ENCODE data around the gene PLXNA4.

PLXNA4 gene

GRCh38 chr7:132469264-132469663 is 107.0 kb downstream of the PLXNA4 start:
- ChIA-PET CTCF (interaction anchor here (0.5 kb wide), 1 partner anchor 110 kb away, joined by 3 read pairs; no protein-coding TSS in a partner anchor), POLR2A (interaction anchor here (0.5 kb wide), 1 partner anchor 9 kb away, joined by 3 read pairs; no protein-coding TSS in a partner anchor)
- no peak for DNase-seq (ENCODE audit: extremely low spot score)

GRCh38 chr7:132466367-132466766 is 109.9 kb downstream of the PLXNA4 start:
- no peak for DNase-seq (ENCODE audit: extremely low spot score)
- CTCF ChIA-PET, result no interaction called here

More at GRCh38 chr7:132469264-132469663, 107.0 kb downstream of the PLXNA4 start:
- TF ChIP-seq TARDBP (IDR thresholded peaks at IDR 0.05), result no peak
- TF ChIP-seq L3MBTL2 (conservative IDR thresholded peaks at IDR 0.05), result no peak
- TF ChIP-seq PKNOX1 (IDR thresholded peaks at IDR 0.05), result no peak
- no peak for TF ChIP-seq NFRKB (IDR thresholded peaks at IDR 0.05)
- no peak for TF ChIP-seq BHLHE40 (IDR thresholded peaks at IDR 0.05; ENCODE audit: borderline replicate concordance)
- TF ChIP-seq FOXA1 (IDR thresholded peaks at IDR 0.05), result no peak
- TF ChIP-seq LEF1 (IDR thresholded peaks at IDR 0.05; ENCODE audit: borderline replicate concordance), result no peak
- TF ChIP-seq CTBP1 (IDR thresholded peaks at IDR 0.05; ENCODE audit: borderline replicate concordance), result no peak
- TF ChIP-seq SUZ12 (IDR thresholded peaks at IDR 0.05), result no peak
- TF ChIP-seq SP1 (IDR thresholded peaks at IDR 0.05), result no peak
- no peak for TF ChIP-seq FOXM1 (IDR thresholded peaks at IDR 0.05; ENCODE audit: borderline replicate concordance)
- TF ChIP-seq ZNF384 (IDR thresholded peaks at IDR 0.05), result no peak
- no peak for TF ChIP-seq ELF4 (IDR thresholded peaks at IDR 0.05)
- TF ChIP-seq FOXK2 (IDR thresholded peaks at IDR 0.05), result no peak
- no peak for TF ChIP-seq HDGF (IDR thresholded peaks at IDR 0.05; ENCODE audit: borderline replicate concordance)
- TF ChIP-seq ARNT (IDR thresholded peaks at IDR 0.05), result no peak

DNA sequence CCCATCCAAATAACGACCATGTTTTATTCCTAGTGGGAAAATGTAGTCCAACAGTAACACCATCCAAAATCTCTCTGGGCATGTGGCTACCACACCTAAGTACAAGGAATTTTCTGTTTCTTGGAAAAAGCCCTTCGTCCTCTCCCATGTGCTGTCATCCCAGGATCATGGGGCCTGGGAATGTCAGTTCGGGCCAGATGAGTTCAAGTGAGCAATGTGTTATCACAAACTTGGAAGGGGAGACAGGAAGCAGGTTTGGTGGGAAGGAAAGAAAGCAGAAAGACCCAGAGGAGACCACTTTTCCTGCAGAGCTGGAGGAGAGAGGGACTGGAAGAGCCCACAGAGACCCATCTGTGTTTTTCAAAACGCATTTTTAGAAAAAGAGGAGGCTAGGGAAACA is 110.8 kb downstream of the PLXNA4 start:
- TF ChIP-seq FOXA1 (IDR thresholded peaks at IDR 0.05) (no peak), FOXM1 (IDR thresholded peaks at IDR 0.05; ENCODE audit: borderline replicate concordance) (no peak), PKNOX1 (IDR thresholded peaks at IDR 0.05) (no peak), SP1 (IDR thresholded peaks at IDR 0.05) (no peak), NFRKB (IDR thresholded peaks at IDR 0.05) (no peak), CTBP1 (IDR thresholded peaks at IDR 0.05; ENCODE audit: borderline replicate concordance) (no peak), BHLHE40 (IDR thresholded peaks at IDR 0.05; ENCODE audit: borderline replicate concordance) (no peak), SUZ12 (IDR thresholded peaks at IDR 0.05) (no peak), ELF4 (IDR thresholded peaks at IDR 0.05) (no peak), ARNT (IDR thresholded peaks at IDR 0.05) (no peak), TARDBP (IDR thresholded peaks at IDR 0.05) (no peak), LEF1 (IDR thresholded peaks at IDR 0.05; ENCODE audit: borderline replicate concordance) (no peak), L3MBTL2 (conservative IDR thresholded peaks at IDR 0.05) (no peak), FOXK2 (IDR thresholded peaks at IDR 0.05) (no peak)
- ChIA-PET POLR2A (no interaction called here), CTCF (no interaction called here)
- DNase-seq (ENCODE audit: extremely low spot score), result no peak

More at GRCh38 chr7:132466367-132466766, 109.9 kb downstream of the PLXNA4 start:
- POLR2A ChIA-PET, result interaction anchor here (1.2 kb wide), 1 partner anchor 56 kb away, joined by 3 read pairs; no protein-coding TSS in a partner anchor
- TF ChIP-seq ARNT (IDR thresholded peaks at IDR 0.05) (no peak), FOXA1 (IDR thresholded peaks at IDR 0.05) (no peak), NFRKB (IDR thresholded peaks at IDR 0.05) (no peak), ZNF384 (IDR thresholded peaks at IDR 0.05) (no peak), CTBP1 (IDR thresholded peaks at IDR 0.05; ENCODE audit: borderline replicate concordance) (no peak), TARDBP (IDR thresholded peaks at IDR 0.05) (no peak), LEF1 (IDR thresholded peaks at IDR 0.05; ENCODE audit: borderline replicate concordance) (no peak), FOXM1 (IDR thresholded peaks at IDR 0.05; ENCODE audit: borderline replicate concordance) (no peak), FOXK2 (IDR thresholded peaks at IDR 0.05) (no peak), ELF4 (IDR thresholded peaks at IDR 0.05) (no peak), PKNOX1 (IDR thresholded peaks at IDR 0.05) (no peak), SUZ12 (IDR thresholded peaks at IDR 0.05) (no peak), L3MBTL2 (conservative IDR thresholded peaks at IDR 0.05) (no peak), BHLHE40 (IDR thresholded peaks at IDR 0.05; ENCODE audit: borderline replicate concordance) (no peak), SP1 (IDR thresholded peaks at IDR 0.05) (no peak), HDGF (IDR thresholded peaks at IDR 0.05; ENCODE audit: borderline replicate concordance) (no peak)

- DNase-seq (ENCODE audit: extremely low spot score), result no peak
- no peak for TF ChIP-seq SP1 (IDR thresholded peaks at IDR 0.05)
- no peak for TF ChIP-seq TARDBP (IDR thresholded peaks at IDR 0.05)
- TF ChIP-seq SUZ12 (IDR thresholded peaks at IDR 0.05), result no peak
- no peak for TF ChIP-seq L3MBTL2 (conservative IDR thresholded peaks at IDR 0.05)
- no peak for TF ChIP-seq BHLHE40 (IDR thresholded peaks at IDR 0.05; ENCODE audit: borderline replicate concordance)
- no peak for TF ChIP-seq NFRKB (IDR thresholded peaks at IDR 0.05)
- TF ChIP-seq ELF4 (IDR thresholded peaks at IDR 0.05), result no peak
- no peak for TF ChIP-seq FOXA1 (IDR thresholded peaks at IDR 0.05)
- TF ChIP-seq HDGF (IDR thresholded peaks at IDR 0.05; ENCODE audit: borderline replicate concordance), result no peak
- TF ChIP-seq PKNOX1 (IDR thresholded peaks at IDR 0.05), result no peak
- TF ChIP-seq LEF1 (IDR thresholded peaks at IDR 0.05; ENCODE audit: borderline replicate concordance), result no peak
- no peak for TF ChIP-seq FOXM1 (IDR thresholded peaks at IDR 0.05; ENCODE audit: borderline replicate concordance)
- no peak for TF ChIP-seq CTBP1 (IDR thresholded peaks at IDR 0.05; ENCODE audit: borderline replicate concordance)
- TF ChIP-seq FOXK2 (IDR thresholded peaks at IDR 0.05), result no peak
- no peak for TF ChIP-seq ARNT (IDR thresholded peaks at IDR 0.05)
- TF ChIP-seq ZNF384 (IDR thresholded peaks at IDR 0.05), result no peak
- ChIA-PET POLR2A (no interaction called here), CTCF (no interaction called here)
These were observed 111.5 kb downstream of the PLXNA4 start for GRCh38 chr7:132464740-132465139.

- ChIA-PET POLR2A (interaction anchor here (1.0 kb wide), 1 partner anchor 88 kb away, joined by 4 read pairs; no protein-coding TSS in a partner anchor), CTCF (no interaction called here)
- TF ChIP-seq CTBP1 (IDR thresholded peaks at IDR 0.05; ENCODE audit: borderline replicate concordance) (no peak), FOXK2 (IDR thresholded peaks at IDR 0.05) (no peak), BHLHE40 (IDR thresholded peaks at IDR 0.05; ENCODE audit: borderline replicate concordance) (no peak), SUZ12 (IDR thresholded peaks at IDR 0.05) (no peak), TARDBP (IDR thresholded peaks at IDR 0.05) (no peak), FOXA1 (IDR thresholded peaks at IDR 0.05) (no peak), SP1 (IDR thresholded peaks at IDR 0.05) (no peak), ARNT (IDR thresholded peaks at IDR 0.05) (no peak), ELF4 (IDR thresholded peaks at IDR 0.05) (no peak), ZNF384 (IDR thresholded peaks at IDR 0.05) (no peak), HDGF (IDR thresholded peaks at IDR 0.05; ENCODE audit: borderline replicate concordance) (no peak), FOXM1 (IDR thresholded peaks at IDR 0.05; ENCODE audit: borderline replicate concordance) (no peak)
- DNase-seq (ENCODE audit: extremely low spot score), result no peak
These were observed 112.3 kb downstream of the PLXNA4 start for GRCh38 chr7:132463922-132464321.
